ENCODE measurements around the gene WEE2.

The WEE2 gene

DNA sequence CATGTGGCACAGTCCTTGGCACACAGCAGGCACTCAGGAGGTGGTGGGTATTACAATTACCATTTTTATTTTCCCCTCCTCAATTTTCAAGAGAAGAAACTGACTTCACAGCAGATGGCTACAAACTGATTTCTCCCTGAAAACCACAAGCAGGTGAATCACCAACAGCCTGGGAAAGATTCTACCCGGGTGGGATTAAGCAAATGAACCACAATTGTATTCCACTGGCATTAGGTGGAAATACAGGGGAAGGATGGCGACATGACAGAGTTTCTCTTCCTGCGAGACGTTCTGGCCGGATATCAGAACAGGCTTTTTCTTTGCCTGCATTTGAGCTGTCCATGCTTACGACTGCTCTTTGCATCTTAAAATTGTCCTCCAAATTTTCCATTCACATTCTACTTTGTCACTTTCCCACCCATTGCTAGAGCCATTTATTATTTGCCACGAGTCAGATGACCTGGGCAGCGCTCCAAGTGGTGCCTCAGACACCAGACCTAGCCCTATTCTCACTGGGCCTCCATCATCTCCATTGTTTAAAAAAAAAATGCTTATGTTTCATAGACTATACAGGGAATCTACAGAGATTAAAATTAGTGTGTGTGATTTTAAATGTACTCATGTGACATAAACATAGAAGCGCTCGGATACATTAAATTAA lies 10.8 kb upstream of the WEE2 start:
- TF ChIP-seq, protein P1, sequence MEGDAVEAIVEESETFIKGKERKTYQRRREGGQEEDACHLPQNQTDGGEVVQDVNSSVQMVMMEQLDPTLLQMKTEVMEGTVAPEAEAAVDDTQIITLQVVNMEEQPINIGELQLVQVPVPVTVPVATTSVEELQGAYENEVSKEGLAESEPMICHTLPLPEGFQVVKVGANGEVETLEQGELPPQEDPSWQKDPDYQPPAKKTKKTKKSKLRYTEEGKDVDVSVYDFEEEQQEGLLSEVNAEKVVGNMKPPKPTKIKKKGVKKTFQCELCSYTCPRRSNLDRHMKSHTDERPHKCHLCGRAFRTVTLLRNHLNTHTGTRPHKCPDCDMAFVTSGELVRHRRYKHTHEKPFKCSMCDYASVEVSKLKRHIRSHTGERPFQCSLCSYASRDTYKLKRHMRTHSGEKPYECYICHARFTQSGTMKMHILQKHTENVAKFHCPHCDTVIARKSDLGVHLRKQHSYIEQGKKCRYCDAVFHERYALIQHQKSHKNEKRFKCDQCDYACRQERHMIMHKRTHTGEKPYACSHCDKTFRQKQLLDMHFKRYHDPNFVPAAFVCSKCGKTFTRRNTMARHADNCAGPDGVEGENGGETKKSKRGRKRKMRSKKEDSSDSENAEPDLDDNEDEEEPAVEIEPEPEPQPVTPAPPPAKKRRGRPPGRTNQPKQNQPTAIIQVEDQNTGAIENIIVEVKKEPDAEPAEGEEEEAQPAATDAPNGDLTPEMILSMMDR (IDR thresholded peaks at IDR 0.05; ENCODE audit: insufficient read depth, low read depth, low read length, missing control alignments), result no peak
- no peak overlapping the region for H3K4me3 ChIP-seq (ENCODE audit: low read length)
- peak; percentile 78 for DNase-seq (ENCODE audit: low read depth)

- no peak for DNase-seq (ENCODE audit: low read depth)
- TF ChIP-seq, protein P1 (IDR thresholded peaks at IDR 0.05; ENCODE audit: insufficient read depth, low read depth, low read length, missing control alignments), result no peak
- no peak overlapping the region for H3K4me3 ChIP-seq (ENCODE audit: low read length)
These were observed 9.7 kb upstream of the WEE2 start for GRCh38 chr7:141698247-141699015.

GRCh38 chr7:141699860-141700259 lies 8.3 kb upstream of the WEE2 start:
- no peak for DNase-seq (ENCODE audit: low read depth)
- no peak overlapping the region for H3K4me3 ChIP-seq (ENCODE audit: low read length)
- TF ChIP-seq, protein P1 (IDR thresholded peaks at IDR 0.05; ENCODE audit: insufficient read depth, low read depth, low read length, missing control alignments), result no peak

DNA sequence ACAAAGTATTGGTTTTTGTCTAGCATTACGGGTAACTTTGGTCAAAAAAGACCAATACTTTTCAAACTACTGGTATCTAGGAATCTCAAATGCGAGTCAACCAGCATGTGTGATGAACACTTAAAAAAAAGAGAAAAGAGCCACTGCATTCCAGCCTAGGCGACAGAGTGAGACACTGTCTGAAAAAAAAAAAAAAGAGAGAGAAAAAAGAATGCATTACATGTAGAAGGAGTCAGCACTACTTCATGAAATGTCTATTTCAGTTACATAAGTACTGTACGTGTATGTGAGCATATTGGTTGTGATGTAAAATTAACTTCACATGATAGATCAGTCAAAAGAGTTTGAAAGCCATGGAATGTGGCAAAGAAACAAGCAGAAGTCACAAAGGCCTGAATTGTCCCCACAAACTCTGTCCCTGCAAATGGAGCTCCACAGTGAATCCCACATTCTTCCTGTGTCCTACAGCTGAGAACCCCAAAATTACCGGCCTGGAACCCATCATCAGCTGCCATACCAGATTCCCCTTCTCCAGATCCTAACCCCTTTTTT lies 7.8 kb upstream of the WEE2 start:
- TF ChIP-seq, protein P1 (IDR thresholded peaks at IDR 0.05; ENCODE audit: insufficient read depth, low read depth, low read length, missing control alignments), result no peak
- no peak overlapping the region for H3K4me3 ChIP-seq (ENCODE audit: low read length)
- no peak for DNase-seq (ENCODE audit: low read depth)

GRCh38 chr7:141700848-141701371 lies 7.2 kb upstream of the WEE2 start:
- no peak for DNase-seq (ENCODE audit: low read depth)
- peak overlapping the region; percentile 56 for H3K4me3 ChIP-seq (ENCODE audit: low read length)
- TF ChIP-seq, protein P1 (IDR thresholded peaks at IDR 0.05; ENCODE audit: insufficient read depth, low read depth, low read length, missing control alignments), result no peak

- TF ChIP-seq, protein P1 (IDR thresholded peaks at IDR 0.05; ENCODE audit: insufficient read depth, low read depth, low read length, missing control alignments), result no peak
- peak overlapping the region; percentile 56 for H3K4me3 ChIP-seq (ENCODE audit: low read length)
- peak; percentile 23 for DNase-seq (ENCODE audit: low read depth)
These were observed 6.6 kb upstream of the WEE2 start for GRCh38 chr7:141701489-141702046.
